OCI-LY3 (cell line): Measurements from ENCODE around the gene LRRC73.

Experiments used
- EZH2phosphoT487 ChIP-seq: fragments of 200-600 bp; shearing (Covaris generic); IDR thresholded peaks from 2 replicates; pipeline ENCODE4 v1.6.1; 2018; ENCODE audit warnings: antibody characterized with exemption, mixed run types, low read depth
- TF ChIP-seq, protein P1 (sequence below): fragments of 200-600, 300-600 bp; sonication (generic); IDR thresholded peaks from 2 replicates; pipeline ENCODE4 v1.5.1; 2014; ENCODE audit warnings: antibody characterized with exemption, low read length, low read depth

DNA sequence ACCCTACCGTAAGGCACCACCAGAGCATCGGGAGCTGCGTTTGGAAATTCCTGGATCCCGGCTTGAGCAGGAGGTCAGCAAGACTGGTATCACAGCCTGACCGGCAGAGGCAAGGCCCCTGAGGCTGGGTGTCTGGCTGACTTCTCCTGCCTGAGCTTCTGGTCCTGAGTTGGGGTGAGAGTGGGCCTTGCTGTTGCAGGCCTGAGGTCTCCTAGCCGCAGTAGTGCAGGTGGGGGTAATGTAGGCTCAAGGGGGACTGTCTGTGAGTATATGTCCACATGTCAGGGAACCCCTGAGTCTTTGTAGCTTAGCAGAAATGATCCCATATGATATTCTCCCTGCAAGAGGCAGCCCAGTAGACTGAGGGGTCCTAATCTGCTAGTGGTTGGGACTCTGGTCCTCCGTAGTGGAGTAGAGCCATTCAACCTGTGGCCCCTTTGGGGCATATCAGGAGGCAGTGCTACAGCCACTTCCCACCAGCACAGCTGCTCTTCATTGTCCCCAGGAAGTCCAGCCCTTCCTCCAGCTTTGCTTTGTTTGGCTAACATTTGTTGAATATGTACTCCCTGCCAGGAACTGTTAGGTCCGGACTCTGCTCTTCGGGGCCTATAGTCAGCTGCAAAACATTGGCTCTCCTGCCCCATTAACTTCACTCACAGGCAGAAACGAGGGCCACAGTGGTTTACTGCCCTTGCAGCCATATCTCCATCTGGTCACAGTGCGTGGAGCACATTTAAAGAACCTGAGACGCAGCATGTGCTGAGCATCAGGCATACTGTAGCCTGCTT is 10.9 kb downstream of the LRRC73 start:
- TF ChIP-seq, protein P1, sequence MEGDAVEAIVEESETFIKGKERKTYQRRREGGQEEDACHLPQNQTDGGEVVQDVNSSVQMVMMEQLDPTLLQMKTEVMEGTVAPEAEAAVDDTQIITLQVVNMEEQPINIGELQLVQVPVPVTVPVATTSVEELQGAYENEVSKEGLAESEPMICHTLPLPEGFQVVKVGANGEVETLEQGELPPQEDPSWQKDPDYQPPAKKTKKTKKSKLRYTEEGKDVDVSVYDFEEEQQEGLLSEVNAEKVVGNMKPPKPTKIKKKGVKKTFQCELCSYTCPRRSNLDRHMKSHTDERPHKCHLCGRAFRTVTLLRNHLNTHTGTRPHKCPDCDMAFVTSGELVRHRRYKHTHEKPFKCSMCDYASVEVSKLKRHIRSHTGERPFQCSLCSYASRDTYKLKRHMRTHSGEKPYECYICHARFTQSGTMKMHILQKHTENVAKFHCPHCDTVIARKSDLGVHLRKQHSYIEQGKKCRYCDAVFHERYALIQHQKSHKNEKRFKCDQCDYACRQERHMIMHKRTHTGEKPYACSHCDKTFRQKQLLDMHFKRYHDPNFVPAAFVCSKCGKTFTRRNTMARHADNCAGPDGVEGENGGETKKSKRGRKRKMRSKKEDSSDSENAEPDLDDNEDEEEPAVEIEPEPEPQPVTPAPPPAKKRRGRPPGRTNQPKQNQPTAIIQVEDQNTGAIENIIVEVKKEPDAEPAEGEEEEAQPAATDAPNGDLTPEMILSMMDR, result no peak
- TF ChIP-seq EZH2phosphoT487, result no peak
